Central memory CD8-positive, alpha-beta T cell (primary cell): ENCODE results near the gene SMIM35.

Source experiments
- ATAC-seq: fragments of 150-1000 bp; cut with Tn5 transposase; replicated peaks from 2 replicates; pipeline ENCODE4 v1.10.0; 2022; ENCODE audit warnings: mild to moderate bottlenecking, moderate FRiP score, moderate number of reproducible peaks; ENCODE audit not compliant: poor library complexity, severe bottlenecking; ENCODE audit errors: extremely low read depth
- DNase-seq, 2 donors: peaks; one replicate each; pipeline ENCODE4 v3.0.0; 2021; ENCODE audit warnings: low spot score in 2 of 2
- H3K27ac Mint-ChIP-seq: one replicate; pipeline ENCODE4 v1.8.0; 2022; ENCODE audit warnings: low read depth, mild to moderate bottlenecking, moderate library complexity, mixed read lengths
- H3K27me3 Mint-ChIP-seq: one replicate; pipeline ENCODE4 v1.8.0; 2022; ENCODE audit warnings: mixed read lengths
- H3K36me3 Mint-ChIP-seq: one replicate; pipeline ENCODE4 v1.8.0; 2022; ENCODE audit warnings: mild to moderate bottlenecking, moderate library complexity, mixed read lengths; ENCODE audit not compliant: insufficient read depth
- H3K4me1 Mint-ChIP-seq: one replicate; pipeline ENCODE4 v1.8.0; 2022; ENCODE audit warnings: mixed read lengths
- H3K4me3 Mint-ChIP-seq: one replicate; pipeline ENCODE4 v1.8.0; 2022; ENCODE audit warnings: mild to moderate bottlenecking, moderate library complexity, mixed read lengths
- H3K9me3 Mint-ChIP-seq: one replicate; pipeline ENCODE4 v1.8.0; 2022; ENCODE audit warnings: mixed read lengths

Gene SMIM35

DNA sequence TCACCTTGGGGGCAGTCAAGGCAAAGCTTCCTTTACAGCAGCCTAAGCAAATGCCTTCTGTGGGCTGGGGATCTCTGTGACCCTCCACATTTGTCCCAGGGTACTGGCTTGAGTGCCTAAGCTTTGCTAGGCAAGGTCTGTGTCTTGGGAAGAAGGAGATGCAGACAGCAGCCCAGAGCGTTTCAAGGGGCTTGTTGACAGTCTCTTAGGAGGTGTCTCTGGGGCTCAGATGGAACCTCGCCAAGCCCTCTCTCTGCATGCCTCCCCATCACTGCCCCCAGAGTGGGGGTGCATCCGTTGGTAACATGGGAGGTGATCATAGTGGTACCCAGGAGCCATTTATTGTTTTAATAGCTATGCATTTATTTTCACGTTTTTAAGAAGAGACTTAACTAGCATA lies 39.0 kb downstream of the SMIM35 start:
- Mint-ChIP-seq H3K9me3 (no peaks in the 10 kb centered on the region), H3K4me1 (peaks cover 85% of the 10 kb centered on the region), H3K27me3 (no peaks in the 10 kb centered on the region), H3K27ac (peak overlapping the region; percentile 75), H3K36me3 (peaks cover 5% of the 10 kb centered on the region), H3K4me3 (no peak overlapping the region)
- no peak for ATAC-seq
- no peak for DNase-seq

- Mint-ChIP-seq H3K9me3 (no peaks in the 10 kb centered on the region), H3K36me3 (peaks cover 5% of the 10 kb centered on the region), H3K27ac (peak overlapping the region; percentile 98), H3K27me3 (no peaks in the 10 kb centered on the region), H3K4me1 (peaks cover 85% of the 10 kb centered on the region), H3K4me3 (peak overlapping the region; percentile 58)
- ATAC-seq (no peak), DNase-seq (no peak)
Measured at GRCh38 chr11:118046964-118047700, 39.6 kb downstream of the SMIM35 start.

DNA sequence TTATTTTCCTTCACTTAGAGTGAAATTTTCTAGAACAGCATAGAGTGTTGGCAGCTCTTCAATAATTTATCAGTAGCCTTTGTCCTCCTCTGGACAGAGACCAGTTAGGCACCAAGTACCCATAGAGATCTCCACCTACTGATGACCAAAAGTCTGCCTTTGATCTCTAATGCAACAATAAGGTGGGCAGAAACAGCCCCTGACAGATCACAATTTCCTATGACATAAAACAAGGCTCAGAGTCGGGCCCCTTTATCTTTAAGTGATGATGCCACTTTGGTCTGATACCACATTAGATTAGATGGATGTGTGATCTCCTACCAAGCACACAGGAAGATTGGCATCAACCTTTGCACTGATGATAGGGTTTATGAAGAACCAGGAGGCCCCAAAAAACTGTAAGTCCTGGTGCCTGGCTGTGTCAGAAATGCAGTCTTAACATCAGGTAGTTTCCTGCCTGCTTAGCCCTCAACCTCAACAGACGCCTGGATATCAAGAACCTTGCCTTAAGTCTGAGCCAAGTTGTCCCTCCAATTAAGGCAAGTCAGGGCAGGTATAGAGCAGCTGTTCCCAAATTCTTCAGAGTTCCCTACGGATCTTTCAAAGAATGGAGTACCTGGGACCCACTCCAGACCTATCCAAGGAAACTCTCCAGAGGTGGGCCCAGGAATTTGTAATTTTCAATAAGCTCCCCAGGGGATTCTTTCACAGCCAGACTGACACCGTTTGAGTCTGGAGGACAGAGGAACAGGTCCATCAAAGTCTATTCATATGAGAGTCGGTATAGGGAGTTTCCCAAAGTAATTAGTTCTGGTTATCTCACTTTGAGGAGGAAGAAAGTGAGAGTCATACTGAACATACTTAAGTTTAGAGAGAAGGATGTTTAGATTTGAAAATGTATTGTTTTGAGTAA lies 40.5 kb downstream of the SMIM35 start:
- peak; percentile 87 for ATAC-seq
- Mint-ChIP-seq H3K27ac (peak overlapping the region; percentile 98), H3K9me3 (no peaks in the 10 kb centered on the region), H3K4me1 (peaks cover 83% of the 10 kb centered on the region), H3K36me3 (peaks cover 5% of the 10 kb centered on the region), H3K27me3 (no peaks in the 10 kb centered on the region), H3K4me3 (peak overlapping the region; percentile 58)
- peak in 1 of 2 donors; percentile 51 for DNase-seq

DNA sequence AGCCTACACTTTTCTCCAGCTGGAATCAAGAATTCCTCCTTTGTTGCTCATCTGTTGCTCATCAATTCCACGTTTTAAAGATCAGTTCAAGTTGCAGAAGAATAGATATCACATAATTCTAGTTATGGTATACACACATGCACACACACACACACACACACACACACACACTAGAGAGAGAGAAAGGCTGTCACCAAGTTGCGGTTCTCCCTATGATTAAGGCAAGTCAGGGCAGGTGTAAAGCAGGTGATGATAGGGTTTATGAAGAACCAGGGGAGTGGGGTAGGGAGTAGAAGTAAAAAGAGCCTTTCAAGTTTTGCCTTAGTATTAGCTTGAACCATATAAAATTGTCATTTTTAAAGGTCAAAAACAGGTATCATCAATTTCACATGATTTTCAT lies 41.6 kb downstream of the SMIM35 start:
- Mint-ChIP-seq H3K27ac (peak overlapping the region; percentile 98), H3K27me3 (no peaks in the 10 kb centered on the region), H3K36me3 (peaks cover 5% of the 10 kb centered on the region), H3K4me3 (peak overlapping the region; percentile 58), H3K4me1 (peaks cover 71% of the 10 kb centered on the region), H3K9me3 (no peaks in the 10 kb centered on the region)
- ATAC-seq (no peak), DNase-seq (no peak)

DNA sequence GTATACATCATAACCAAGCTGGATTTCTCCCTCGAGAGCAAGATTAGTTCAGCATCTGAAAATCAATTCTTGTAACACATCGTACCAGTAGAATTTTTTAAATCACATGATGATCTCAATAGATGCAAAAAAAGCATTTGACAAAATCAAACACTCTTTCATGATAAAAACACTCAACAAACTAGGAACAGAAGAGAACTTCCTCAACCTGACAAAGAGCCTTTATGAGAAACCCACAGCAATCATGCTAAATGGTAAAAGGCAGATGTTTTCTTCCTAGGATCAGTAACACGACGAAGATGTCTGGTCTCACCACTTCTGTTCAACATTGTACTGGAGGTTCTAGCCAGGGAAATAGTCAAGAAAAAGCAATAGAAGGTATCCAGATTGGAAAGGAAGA lies 44.0 kb downstream of the SMIM35 start:
- Mint-ChIP-seq H3K4me1 (peaks cover 66% of the 10 kb centered on the region), H3K9me3 (no peaks in the 10 kb centered on the region), H3K27ac (peak overlapping the region; percentile 94), H3K36me3 (peaks cover 3% of the 10 kb centered on the region), H3K4me3 (peak overlapping the region; percentile 23), H3K27me3 (no peaks in the 10 kb centered on the region)
- DNase-seq (no peak), ATAC-seq (no peak)

- H3K9me3 Mint-ChIP-seq: no peaks in the 10 kb centered on the region
- H3K36me3 Mint-ChIP-seq: peaks cover 3% of the 10 kb centered on the region
- ATAC-seq (no peak), DNase-seq (no peak)
- H3K4me1 Mint-ChIP-seq: peaks cover 66% of the 10 kb centered on the region
- peak overlapping the region; percentile 94 for H3K27ac Mint-ChIP-seq
- H3K27me3 Mint-ChIP-seq: no peaks in the 10 kb centered on the region
- peak overlapping the region; percentile 48 for H3K4me3 Mint-ChIP-seq
Measured at GRCh38 chr11:118042141-118042540, 44.6 kb downstream of the SMIM35 start.

GRCh38 chr11:118033443-118033842 lies 53.3 kb downstream of the SMIM35 start:
- no peak for DNase-seq
- no peaks in the 10 kb centered on the region for H3K27me3 Mint-ChIP-seq
- no peaks in the 10 kb centered on the region for H3K36me3 Mint-ChIP-seq
- no peak overlapping the region for H3K4me3 Mint-ChIP-seq
- H3K9me3 Mint-ChIP-seq: no peaks in the 10 kb centered on the region
- ATAC-seq: no peak
- H3K4me1 Mint-ChIP-seq: peaks cover 56% of the 10 kb centered on the region
- H3K27ac Mint-ChIP-seq: no peak overlapping the region

GRCh38 chr11:118028626-118029025 lies 58.1 kb downstream of the SMIM35 start:
- no peaks in the 10 kb centered on the region for H3K27me3 Mint-ChIP-seq
- H3K9me3 Mint-ChIP-seq: no peaks in the 10 kb centered on the region
- no peak for DNase-seq
- H3K4me1 Mint-ChIP-seq: peaks cover 46% of the 10 kb centered on the region
- H3K36me3 Mint-ChIP-seq: no peaks in the 10 kb centered on the region
- no peak overlapping the region for H3K4me3 Mint-ChIP-seq
- no peak for ATAC-seq
- H3K27ac Mint-ChIP-seq: no peak overlapping the region

- H3K27me3 Mint-ChIP-seq: no peaks in the 10 kb centered on the region
- H3K27ac Mint-ChIP-seq: no peak overlapping the region
- no peak overlapping the region for H3K4me3 Mint-ChIP-seq
- DNase-seq (no peak), ATAC-seq (no peak)
- H3K36me3 Mint-ChIP-seq: no peaks in the 10 kb centered on the region
- H3K9me3 Mint-ChIP-seq: no peaks in the 10 kb centered on the region
- H3K4me1 Mint-ChIP-seq: peaks cover 41% of the 10 kb centered on the region
Measured at GRCh38 chr11:118027694-118028093, 59.1 kb downstream of the SMIM35 start.

- ATAC-seq: no peak
- Mint-ChIP-seq H3K4me1 (peaks cover 47% of the 10 kb centered on the region), H3K36me3 (peaks cover 2% of the 10 kb centered on the region), H3K27ac (no peak overlapping the region), H3K9me3 (peaks cover 19% of the 10 kb centered on the region), H3K4me3 (no peak overlapping the region), H3K27me3 (no peaks in the 10 kb centered on the region)
- DNase-seq: no peak
Measured at GRCh38 chr11:118021146-118021545, 65.6 kb downstream of the SMIM35 start.

- Mint-ChIP-seq H3K4me1 (peaks cover 66% of the 10 kb centered on the region), H3K9me3 (peaks cover 25% of the 10 kb centered on the region), H3K4me3 (no peak overlapping the region), H3K36me3 (peaks cover 7% of the 10 kb centered on the region), H3K27me3 (no peaks in the 10 kb centered on the region), H3K27ac (peak overlapping the region; percentile 54)
- DNase-seq: no peak
- ATAC-seq: no peak
Measured at GRCh38 chr11:118018401-118018800, 68.4 kb downstream of the SMIM35 start.

DNA sequence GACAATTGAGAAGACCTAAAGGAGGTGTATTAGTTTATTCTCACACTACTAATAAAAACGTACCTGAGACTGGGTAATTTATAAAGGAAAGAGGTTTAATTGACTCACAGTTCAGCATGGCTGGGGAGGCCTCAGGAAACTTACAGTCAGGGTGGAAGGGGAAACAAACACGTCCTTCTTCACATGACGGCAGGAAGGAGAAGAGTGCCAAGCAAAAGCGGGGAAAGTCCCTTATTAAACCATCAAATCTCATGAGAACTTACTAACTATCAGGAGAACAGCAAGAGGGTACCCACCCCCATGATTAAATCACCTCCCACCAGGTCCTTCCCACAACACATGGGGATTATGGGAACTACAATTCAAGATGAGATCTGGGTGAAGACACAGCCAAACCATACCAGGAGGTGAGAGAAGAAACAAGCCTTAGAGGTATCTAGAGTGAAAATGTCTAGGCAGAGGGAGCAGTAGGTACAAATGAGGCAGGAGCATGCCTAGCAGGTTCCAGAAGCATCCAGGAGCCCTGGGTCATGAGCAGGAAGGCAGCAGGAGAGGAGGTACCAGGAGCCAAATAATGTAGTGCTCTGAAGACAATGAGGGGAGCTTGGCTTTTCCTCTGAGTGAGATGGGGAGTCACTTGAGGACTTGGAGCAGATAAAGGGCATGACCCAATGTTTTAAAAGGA lies 69.0 kb downstream of the SMIM35 start:
- ATAC-seq (no peak), DNase-seq (no peak)
- peaks cover 25% of the 10 kb centered on the region for H3K9me3 Mint-ChIP-seq
- no peak overlapping the region for H3K4me3 Mint-ChIP-seq
- peak overlapping the region; percentile 54 for H3K27ac Mint-ChIP-seq
- H3K27me3 Mint-ChIP-seq: no peaks in the 10 kb centered on the region
- H3K4me1 Mint-ChIP-seq: peaks cover 72% of the 10 kb centered on the region
- peaks cover 7% of the 10 kb centered on the region for H3K36me3 Mint-ChIP-seq
